Transverse colon (tissue), 4 donors: Measurements from ENCODE around the gene C10orf67. TPM values are rescaled to one million over a fixed set of nuclear protein-coding genes. Genes with fewer than 3 reads are reported as not detected.

ENCODE experiments used
- DNase-seq: peaks from one replicate; pipeline ENCODE4 v3.0.0-alpha.2; 2019
- H3K27ac ChIP-seq, 4 donors: fragments of 200-600 bp; sonication (generic); 2 replicates each; pipeline ENCODE4 v1.5.1; 2016 to 2018; ENCODE audit warnings: inconsistent platforms in 4 of 4
- H3K27me3 ChIP-seq: fragments of 200-600 bp; sonication (generic); 2 replicates; pipeline ENCODE4 v1.5.1; 2017; ENCODE audit warnings: inconsistent platforms
- H3K36me3 ChIP-seq, 4 donors: fragments of 200-600 bp; sonication (generic); 2 replicates each; pipeline ENCODE4 v1.5.1; 2017 to 2019; ENCODE audit warnings: inconsistent platforms in 4 of 4
- H3K4me1 ChIP-seq, 4 donors: fragments of 200-600 bp; sonication (generic); 2 replicates each; pipeline ENCODE4 v1.5.1; 2017 to 2020; ENCODE audit warnings: inconsistent platforms in 4 of 4
- H3K4me3 ChIP-seq, 4 donors: fragments of 200-600 bp; sonication (generic); 1 replicate in 1 of 4; 2 replicates in 3 of 4; pipeline versions ENCODE4 v1.5.1 to v1.6.1; 2017 to 2019; ENCODE audit warnings: inconsistent platforms in 4 of 4
- H3K9me3 ChIP-seq, 2 donors: fragments of 200-600 bp; sonication (generic); 2 replicates each; pipeline ENCODE4 v1.5.1; 2017 to 2019; ENCODE audit warnings: inconsistent platforms in 2 of 2
- CTCF ChIP-seq, 5 experiments: fragments of 200-600 bp in 3 of 5; fragments of 450-650 bp in 2 of 5; sonication (generic) in 3 of 5; IDR thresholded peaks; 1 replicate in 2 of 5; 2 replicates in 3 of 5; pipeline ENCODE4 v1.5.1; 2016 to 2017; ENCODE audit warnings: antibody characterized with exemption in 5 of 5, inconsistent platforms in 3 of 5, mild to moderate bottlenecking in 2 of 5, moderate library complexity in 1 of 5
- EP300 ChIP-seq: sonication (generic); formaldehyde crosslinking; IDR thresholded peaks from one replicate; pipeline ENCODE4 v1.6.1; 2017; ENCODE audit warnings: antibody characterized with exemption, low read depth
- POLR2A ChIP-seq: fragments of 450-650 bp; IDR thresholded peaks from one replicate; pipeline ENCODE4 v1.6.1; 2016; ENCODE audit warnings: antibody characterized with exemption, mild to moderate bottlenecking, moderate library complexity
- POLR2AphosphoS5 ChIP-seq, 3 donors: sonication (generic); formaldehyde crosslinking; IDR thresholded peaks; one replicate each; pipeline ENCODE4 v1.6.1; 2016; ENCODE audit warnings: antibody characterized with exemption in 3 of 3
- WGBS, 2 donors: methylation state at CpG; one replicate each; pipeline ENCODE4 v1.1.5; 2018; ENCODE audit warnings: low coverage in 1 of 2; 5-methylcytosine and 5-hydroxymethylcytosine counted together
- in situ Hi-C, 4 donors: fragments of 200-750 bp; cut with MboI; loops; one replicate each; pipeline versions ENCODE4 v1.15.0 to v1.15.1; 2017; ENCODE audit warnings: low sequenced_read_pairs in 3 of 4, low pct_ligation_motif_present in 1 of 4, low pct_unique_long_range_greater_than_20kb in 1 of 4
- intact Hi-C: fragments of 100-400 bp; cut with DNase I; formaldehyde crosslinking; loops from one replicate; pipeline ENCODE4 v1.15.1; 2023; ENCODE audit warnings: low total_unique reads
- total RNA-seq, 4 donors: library from RNA; depleted of rRNA; stranded (reverse); fragments of >200 nt; gene quantifications; one replicate each; pipeline ENCODE4 v1.1.0, GENCODE V29; 2016

The C10orf67 gene
- total RNA-seq, 4 donors from 2014 or later, result not detected

GRCh38 chr10:23192712-23193434, 151.7 kb downstream of the C10orf67 start:
- in situ Hi-C loops (no loop called here), intact Hi-C loops (no loop called here)
- no peak for DNase-seq
- Histone ChIP-seq H3K27ac (no peak overlapping the region), H3K36me3 (no peaks in the 10 kb centered on the region), H3K4me3 (no peak overlapping the region), H3K4me1 (peaks cover 0 to 11% (median 3%) of the 10 kb centered on the region in 4 donors), H3K9me3 (no peaks in the 10 kb centered on the region), H3K27me3 (peaks cover 92% of the 10 kb centered on the region)
- WGBS, 2 donors, result 10% methylated on average over 52 of the region's 100 CpGs; no CpG with 5 or more reads in 1 of the 2 donors
- TF ChIP-seq EP300, result no peak
- TF ChIP-seq POLR2A, result no peak
- TF ChIP-seq POLR2AphosphoS5 (IDR thresholded peaks at IDR 0.05), result no peak
- TF ChIP-seq CTCF (IDR thresholded peaks at IDR 0.05), result no peak

GRCh38 chr10:23191764-23192711, 152.6 kb downstream of the C10orf67 start, which contains the start of gene PTF1A:
Gene PTF1A (plus strand): TSS chr10:23192312. CDS start chr10:23192531, 219 bp downstream.
- Histone ChIP-seq H3K4me3 (peak within 1 kb of the TSS in 1 of 4 donors; percentile 11), H3K36me3 (no peaks in the 10 kb centered on the region), H3K27me3 (peaks cover 84% of the 10 kb centered on the region), H3K4me1 (peaks cover 0 to 11% (median 3%) of the 10 kb centered on the region in 4 donors), H3K27ac (no peak within 1 kb of the TSS), H3K9me3 (no peaks in the 10 kb centered on the region)
- no peak for DNase-seq
- intact Hi-C loops (no loop called here), in situ Hi-C loops (no loop called here)
- TF ChIP-seq CTCF (IDR thresholded peaks at IDR 0.05), result no peak
- TF ChIP-seq EP300, result no peak
- TF ChIP-seq POLR2AphosphoS5 (IDR thresholded peaks at IDR 0.05), result no peak
- TF ChIP-seq POLR2A, result no peak
- WGBS, 2 donors, result 9% methylated on average over 62 of the region's 107 CpGs; no CpG with 5 or more reads in 1 of the 2 donors

- in situ Hi-C loops (no loop called here), intact Hi-C loops (no loop called here)
- no peak for DNase-seq
- TF ChIP-seq CTCF (IDR thresholded peaks at IDR 0.05), result no peak
- TF ChIP-seq EP300, result no peak
- TF ChIP-seq POLR2A, result no peak
- TF ChIP-seq POLR2AphosphoS5 (IDR thresholded peaks at IDR 0.05), result no peak
- H3K9me3 ChIP-seq, result no peaks in the 10 kb centered on the region
- peaks cover 75% of the 10 kb centered on the region for H3K27me3 ChIP-seq
- no peak overlapping the region for H3K4me3 ChIP-seq
- no peaks in the 10 kb centered on the region for H3K36me3 ChIP-seq
- no peak overlapping the region for H3K27ac ChIP-seq
- H3K4me1 ChIP-seq, result peaks cover 0 to 11% (median 3%) of the 10 kb centered on the region in 4 donors
- 6 to 9% methylated on average over 11 to 36 of the region's 36 CpGs for WGBS, 2 donors
These were observed 153.5 kb downstream of the C10orf67 start for GRCh38 chr10:23190872-23191763.
